ENCODE measurements around the gene CDS2. TPM values are rescaled to one million over a fixed set of nuclear protein-coding genes. Genes with fewer than 3 reads are reported as not detected.

CDS2 gene
- total and polyA plus RNA-seq, 7 donors: 1.8 to 49.0 (median 30.0) TPM

GRCh38 chr20:5197847-5198650 is 71.2 kb downstream of the CDS2 start:
- no peak overlapping the region for H3K27ac ChIP-seq
- WGBS, 2 donors: 91 to 94% methylated on average over 10 of the region's 10 CpGs
- H3K9me3 ChIP-seq: no peaks in the 10 kb centered on the region

GRCh38 chr20:5198651-5198924 is 71.8 kb downstream of the CDS2 start:
- WGBS, 2 donors: 92 to 95% methylated on average over 8 of the region's 8 CpGs
- Histone ChIP-seq H3K4me1 (no peaks in the 10 kb centered on the region), H3K27ac (no peak overlapping the region), H3K36me3 (peaks cover 0 to 40% (median 9%) of the 10 kb centered on the region in 4 donors), H3K4me3 (no peak overlapping the region), H3K27me3 (no peaks in the 10 kb centered on the region), H3K9me3 (no peaks in the 10 kb centered on the region)
- DNase-seq: no peak
- intact Hi-C loops (cut with DNase I): no loop called here
- TF ChIP-seq CTCF (IDR thresholded peaks at IDR 0.05) (no peak), POLR2AphosphoS5 (IDR thresholded peaks at IDR 0.05) (no peak), EP300 (IDR thresholded peaks at IDR 0.05) (no peak), POLR2A (IDR thresholded peaks at IDR 0.05) (no peak)

More at GRCh38 chr20:5197847-5198650, 71.2 kb downstream of the CDS2 start:
- Histone ChIP-seq H3K27me3 (no peaks in the 10 kb centered on the region), H3K4me1 (no peaks in the 10 kb centered on the region), H3K36me3 (peaks cover 0 to 45% (median 9%) of the 10 kb centered on the region in 4 donors), H3K4me3 (no peak overlapping the region)
- intact Hi-C loops (cut with DNase I): no loop called here
- TF ChIP-seq CTCF (IDR thresholded peaks at IDR 0.05): no peak
- TF ChIP-seq POLR2AphosphoS5 (IDR thresholded peaks at IDR 0.05): no peak
- TF ChIP-seq POLR2A (IDR thresholded peaks at IDR 0.05): no peak
- TF ChIP-seq EP300 (IDR thresholded peaks at IDR 0.05): no peak
- DNase-seq: no peak

- intact Hi-C loops (cut with DNase I): no loop called here
- H3K36me3 ChIP-seq: peaks cover 0 to 8% (median 2%) of the 10 kb centered on the region in 4 donors
These were observed 76.6 kb downstream of the CDS2 start for GRCh38 chr20:5203380-5203779.

GRCh38 chr20:5205348-5206210 is 78.8 kb downstream of the CDS2 start:
- 33 to 41% methylated on average over 10 of the region's 10 CpGs for WGBS, 2 donors
- DNase-seq: peak; percentile 80

More at GRCh38 chr20:5203380-5203779, 76.6 kb downstream of the CDS2 start:
- Histone ChIP-seq H3K9me3 (no peaks in the 10 kb centered on the region), H3K27ac (no peak overlapping the region), H3K27me3 (no peaks in the 10 kb centered on the region), H3K4me1 (peaks cover 0 to 6% (median 3%) of the 10 kb centered on the region in 4 donors), H3K4me3 (no peak overlapping the region)
- TF ChIP-seq EP300 (IDR thresholded peaks at IDR 0.05) (no peak), CTCF (IDR thresholded peaks at IDR 0.05) (no peak), POLR2A (IDR thresholded peaks at IDR 0.05) (no peak), POLR2AphosphoS5 (IDR thresholded peaks at IDR 0.05) (no peak)
- WGBS, 2 donors: 86% methylated on average over 4 of the region's 4 CpGs
- no peak for DNase-seq

More at GRCh38 chr20:5205348-5206210, 78.8 kb downstream of the CDS2 start:
- Histone ChIP-seq H3K4me1 (peaks cover 0 to 6% (median 3%) of the 10 kb centered on the region in 4 donors), H3K27ac (no peak overlapping the region), H3K36me3 (no peaks in the 10 kb centered on the region), H3K9me3 (no peaks in the 10 kb centered on the region), H3K27me3 (no peaks in the 10 kb centered on the region), H3K4me3 (no peak overlapping the region)
- TF ChIP-seq CTCF (IDR thresholded peaks at IDR 0.05): peak; percentile 41 to 76 (median 58)
- TF ChIP-seq POLR2AphosphoS5 (IDR thresholded peaks at IDR 0.05): no peak
- intact Hi-C loops (cut with DNase I): loop anchor here (5.0 kb wide), 1 partner anchor 242 kb away; no protein-coding TSS in a partner anchor

All from sigmoid colon (tissue), 7 donors.